ENCODE measurements around the gene LRRC4C. TPM values are rescaled to one million over a fixed set of nuclear protein-coding genes. Genes with fewer than 3 reads are reported as not detected.

LRRC4C gene
- total RNA-seq, 4 donors from 2014 or later = 1.5 to 2.8 (median 1.7) TPM

DNA sequence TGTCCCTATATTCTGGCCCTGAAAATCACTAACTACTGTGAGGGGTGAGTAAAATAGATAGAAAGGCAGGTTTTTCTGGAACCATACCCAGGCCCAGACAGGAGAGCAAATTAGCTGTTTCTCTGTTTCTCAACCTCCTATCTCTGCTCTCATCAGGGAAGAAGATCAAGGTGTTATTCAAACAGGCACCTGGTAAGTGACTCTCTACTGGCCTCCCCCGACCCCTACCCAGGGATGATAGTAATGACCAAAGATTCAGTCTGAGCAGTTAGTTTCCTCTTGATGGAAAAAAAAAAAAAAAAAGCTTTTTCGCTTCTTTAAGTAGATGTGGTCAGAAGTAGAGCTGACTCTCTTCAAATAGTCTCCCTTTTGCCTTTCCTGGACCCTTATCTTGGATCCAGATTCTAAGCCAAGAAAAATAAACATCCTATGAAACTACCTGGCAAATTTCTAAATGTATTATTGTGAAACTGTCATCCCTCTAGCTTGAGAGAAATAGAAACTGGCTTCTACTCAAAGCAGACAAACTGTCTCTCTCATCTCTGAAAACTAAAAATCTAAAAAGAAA lies 9.9 kb downstream of the LRRC4C start:
- Histone ChIP-seq H3K27ac (no peak overlapping the region), H3K9me3 (no peaks in the 10 kb centered on the region), H3K4me3 (no peak overlapping the region), H3K4me1 (no peaks in the 10 kb centered on the region), H3K36me3 (no peaks in the 10 kb centered on the region), H3K27me3 (no peaks in the 10 kb centered on the region)
- 29 to 34% methylated on average over 1 to 2 of the region's 2 CpGs for WGBS, 2 donors (ENCODE audit: low coverage in 1 of 2)
- ATAC-seq = no peak
- TF ChIP-seq, protein P1, sequence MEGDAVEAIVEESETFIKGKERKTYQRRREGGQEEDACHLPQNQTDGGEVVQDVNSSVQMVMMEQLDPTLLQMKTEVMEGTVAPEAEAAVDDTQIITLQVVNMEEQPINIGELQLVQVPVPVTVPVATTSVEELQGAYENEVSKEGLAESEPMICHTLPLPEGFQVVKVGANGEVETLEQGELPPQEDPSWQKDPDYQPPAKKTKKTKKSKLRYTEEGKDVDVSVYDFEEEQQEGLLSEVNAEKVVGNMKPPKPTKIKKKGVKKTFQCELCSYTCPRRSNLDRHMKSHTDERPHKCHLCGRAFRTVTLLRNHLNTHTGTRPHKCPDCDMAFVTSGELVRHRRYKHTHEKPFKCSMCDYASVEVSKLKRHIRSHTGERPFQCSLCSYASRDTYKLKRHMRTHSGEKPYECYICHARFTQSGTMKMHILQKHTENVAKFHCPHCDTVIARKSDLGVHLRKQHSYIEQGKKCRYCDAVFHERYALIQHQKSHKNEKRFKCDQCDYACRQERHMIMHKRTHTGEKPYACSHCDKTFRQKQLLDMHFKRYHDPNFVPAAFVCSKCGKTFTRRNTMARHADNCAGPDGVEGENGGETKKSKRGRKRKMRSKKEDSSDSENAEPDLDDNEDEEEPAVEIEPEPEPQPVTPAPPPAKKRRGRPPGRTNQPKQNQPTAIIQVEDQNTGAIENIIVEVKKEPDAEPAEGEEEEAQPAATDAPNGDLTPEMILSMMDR (IDR thresholded peaks at IDR 0.05) = no peak
- no peak for TF ChIP-seq POLR2AphosphoS5 (IDR thresholded peaks at IDR 0.05)
- TF ChIP-seq POLR2A (IDR thresholded peaks at IDR 0.05) = no peak
- TF ChIP-seq EP300 (IDR thresholded peaks at IDR 0.05) = no peak

DNA sequence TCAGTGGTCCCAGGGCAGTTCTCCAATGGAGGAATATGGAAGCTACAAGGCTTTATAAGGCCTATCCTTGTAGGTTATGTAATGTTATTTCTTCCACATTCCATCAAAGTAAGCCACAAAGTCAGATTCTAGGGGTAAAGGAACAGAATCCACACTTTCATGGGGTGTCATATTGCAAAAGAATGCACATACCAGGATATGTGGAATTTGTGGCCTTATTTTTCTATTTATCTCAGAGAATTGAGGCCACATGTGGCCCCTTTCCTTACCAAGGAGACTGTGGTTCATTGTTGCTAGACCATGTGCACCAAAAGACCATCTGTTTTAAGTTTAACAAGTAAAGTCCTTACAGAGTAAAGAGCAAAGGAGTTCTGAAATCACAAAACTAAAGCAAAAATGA lies 12.9 kb downstream of the LRRC4C start:
- no peaks in the 10 kb centered on the region for H3K27me3 ChIP-seq
- no peaks in the 10 kb centered on the region for H3K36me3 ChIP-seq
- ATAC-seq = no peak
- no peaks in the 10 kb centered on the region for H3K9me3 ChIP-seq
- H3K4me3 ChIP-seq = no peak overlapping the region
- no peak for TF ChIP-seq EP300 (IDR thresholded peaks at IDR 0.05)
- no peak for TF ChIP-seq POLR2A (IDR thresholded peaks at IDR 0.05)
- TF ChIP-seq POLR2AphosphoS5 (IDR thresholded peaks at IDR 0.05) = no peak
- TF ChIP-seq, protein P1 (IDR thresholded peaks at IDR 0.05) = no peak
- H3K4me1 ChIP-seq = no peaks in the 10 kb centered on the region
- no peak overlapping the region for H3K27ac ChIP-seq

DNA sequence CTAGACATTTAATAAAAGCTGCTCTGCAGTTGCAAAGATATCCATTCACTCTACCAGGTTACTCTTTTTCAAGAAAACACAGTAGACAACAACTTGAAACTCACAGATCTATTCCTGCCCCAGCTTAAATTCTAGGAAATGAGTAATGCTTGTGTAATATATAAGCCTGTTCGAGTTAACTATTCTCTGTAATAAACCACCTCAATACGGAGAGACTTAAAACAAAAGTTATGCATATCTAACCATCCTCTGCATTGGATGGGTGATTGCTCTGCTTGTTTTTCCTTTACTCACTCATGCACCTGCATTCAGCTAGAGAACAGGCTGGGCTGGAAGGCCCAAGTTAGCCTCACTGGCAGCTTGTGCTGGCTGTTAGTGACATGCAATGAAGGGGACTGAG lies 13.3 kb downstream of the LRRC4C start:
- H3K4me3 ChIP-seq = no peak overlapping the region
- WGBS, 2 donors (ENCODE audit: low coverage in 1 of 2) = 70 to 80% methylated on average over 2 of the region's 2 CpGs

DNA sequence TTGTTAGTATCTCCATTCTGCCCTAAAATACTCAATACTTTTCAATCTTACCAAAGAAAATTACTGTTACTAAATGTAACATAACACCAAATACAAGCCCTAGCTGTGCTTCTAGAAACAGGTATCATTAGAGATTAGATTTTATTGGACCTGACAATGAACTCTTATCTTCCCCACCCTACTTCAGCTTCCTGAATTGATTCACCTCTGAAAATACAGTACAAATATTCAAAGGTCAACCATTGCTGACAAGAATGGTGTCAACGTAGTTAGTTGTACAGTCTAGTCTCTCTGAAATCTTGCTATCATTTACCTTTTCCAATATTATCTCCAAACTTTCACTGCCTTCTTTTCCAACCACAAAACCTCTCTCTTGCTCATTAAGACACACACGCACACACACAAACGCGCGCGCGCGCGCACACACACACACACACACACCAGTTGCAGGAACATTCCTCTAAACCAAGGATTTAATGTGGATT lies 22.4 kb downstream of the LRRC4C start:
- no peak overlapping the region for H3K4me3 ChIP-seq
- 56 to 91% methylated on average over 7 to 9 of the region's 9 CpGs for WGBS, 2 donors (ENCODE audit: low coverage in 1 of 2)
- TF ChIP-seq EP300 (IDR thresholded peaks at IDR 0.05) (no peak), POLR2AphosphoS5 (IDR thresholded peaks at IDR 0.05) (no peak), POLR2A (IDR thresholded peaks at IDR 0.05) (no peak)
- TF ChIP-seq, protein P1 (IDR thresholded peaks at IDR 0.05) = no peak
- ATAC-seq = no peak
- H3K27ac ChIP-seq = no peak overlapping the region
- no peaks in the 10 kb centered on the region for H3K4me1 ChIP-seq
- no peaks in the 10 kb centered on the region for H3K9me3 ChIP-seq
- H3K36me3 ChIP-seq = no peaks in the 10 kb centered on the region
- H3K27me3 ChIP-seq = no peaks in the 10 kb centered on the region

More for the DNA sequence above, 13.3 kb downstream of the LRRC4C start:
- TF ChIP-seq EP300 (IDR thresholded peaks at IDR 0.05) (no peak), POLR2AphosphoS5 (IDR thresholded peaks at IDR 0.05) (no peak), POLR2A (IDR thresholded peaks at IDR 0.05) (no peak)
- TF ChIP-seq, protein P1 (IDR thresholded peaks at IDR 0.05) = no peak
- ATAC-seq = no peak
- no peaks in the 10 kb centered on the region for H3K36me3 ChIP-seq
- H3K27me3 ChIP-seq = no peaks in the 10 kb centered on the region
- no peaks in the 10 kb centered on the region for H3K4me1 ChIP-seq
- H3K27ac ChIP-seq = no peak overlapping the region
- no peaks in the 10 kb centered on the region for H3K9me3 ChIP-seq

DNA sequence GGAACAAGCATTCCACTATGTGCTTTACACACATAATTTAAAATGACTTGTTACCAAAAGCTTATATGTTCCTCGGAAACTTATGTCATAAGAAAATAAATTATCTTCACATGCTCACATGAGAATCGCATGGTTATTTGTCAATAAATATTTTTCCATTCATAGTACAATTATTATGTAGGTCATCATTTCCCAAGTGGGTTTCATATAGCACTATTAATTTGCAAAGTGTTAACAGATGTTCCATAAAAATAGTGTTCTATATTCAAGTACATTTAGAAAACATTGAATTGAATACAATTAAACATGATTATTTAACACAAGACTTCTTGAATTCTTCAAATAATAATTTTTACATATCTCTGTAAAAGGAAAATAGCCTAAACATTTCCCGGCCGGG lies 23.9 kb downstream of the LRRC4C start:
- no peak for TF ChIP-seq POLR2AphosphoS5 (IDR thresholded peaks at IDR 0.05)
- TF ChIP-seq, protein P1 (IDR thresholded peaks at IDR 0.05) = no peak
- TF ChIP-seq EP300 (IDR thresholded peaks at IDR 0.05) = no peak
- TF ChIP-seq POLR2A (IDR thresholded peaks at IDR 0.05) = no peak
- Histone ChIP-seq H3K27me3 (no peaks in the 10 kb centered on the region), H3K4me3 (no peak overlapping the region), H3K36me3 (no peaks in the 10 kb centered on the region), H3K4me1 (no peaks in the 10 kb centered on the region), H3K27ac (no peak overlapping the region), H3K9me3 (no peaks in the 10 kb centered on the region)
- WGBS, 2 donors (ENCODE audit: low coverage in 1 of 2) = 77 to 79% methylated on average over 3 to 4 of the region's 4 CpGs
- no peak for ATAC-seq

Data from gastroesophageal sphincter (tissue), 4 donors.